GM12878 (cell line): ENCODE results near the gene ZNF276. TPM values are rescaled to one million over a fixed set of nuclear protein-coding genes. Genes with fewer than 3 reads are reported as not detected.

Source experiments
- ATF7 ChIP-seq: fragments of 450-650 bp; IDR thresholded peaks from 2 replicates; pipeline ENCODE4 v1.6.1; 2016; ENCODE audit warnings: low read depth, mild to moderate bottlenecking
- BRCA1 ChIP-seq: IDR thresholded peaks from 2 replicates; pipeline ENCODE4 v1.6.1; 2011; ENCODE audit warnings: low read depth, low read length, improper control_type of control experiment
- MXI1 ChIP-seq: fragments of 150-350 bp; IDR thresholded peaks from 2 replicates; pipeline ENCODE4 v1.6.1; 2011; ENCODE audit warnings: low read depth, mild to moderate bottlenecking, inconsistent platforms, low read length, improper control_type of control experiment
- MYB ChIP-seq: fragments of 150-350 bp; IDR thresholded peaks from 2 replicates; pipeline ENCODE4 v1.6.1; 2014; ENCODE audit warnings: mild to moderate bottlenecking, low read depth, low read length, borderline replicate concordance
- NFXL1 ChIP-seq: fragments of 450-650 bp; IDR thresholded peaks from 2 replicates; pipeline ENCODE4 v1.6.1; 2017; ENCODE audit warnings: antibody characterized with exemption, mild to moderate bottlenecking, borderline replicate concordance
- PML ChIP-seq: IDR thresholded peaks from 2 replicates; pipeline ENCODE4 v1.6.1; 2012; ENCODE audit warnings: low read length, inconsistent platforms
- POU2F2 ChIP-seq: IDR thresholded peaks from 3 replicates; pipeline ENCODE4 v1.6.1; 2011; ENCODE audit warnings: low read depth, mild to moderate bottlenecking, low read length, borderline replicate concordance
- RFX5 ChIP-seq: IDR thresholded peaks from 2 replicates; pipeline ENCODE4 v1.6.1; 2011; ENCODE audit warnings: low read depth, low read length, improper control_type of control experiment
- TBL1XR1 ChIP-seq: IDR thresholded peaks from 2 replicates; pipeline ENCODE4 v1.6.1; 2012; ENCODE audit warnings: low read depth, low read length, improper control_type of control experiment
- polyA plus RNA-seq, 11 experiments: library from polyadenylated mRNA; depleted of rRNA in 4 of 11; unstranded in 6 of 11; stranded (reverse) in 5 of 11; fragments of >200 nt; fragmentation: Nextera tagmentation in 4 of 11; fragmentation: Illumina TruSeq in 1 of 11; extraction: Ambion mirVana in 4 of 11; extraction: Trizol in 1 of 11; gene quantifications; 1 replicate in 1 of 11; 2 replicates in 10 of 11; pipeline versions ENCODE4 v1.2.1 to v1.2.3, GENCODE V29; 2011 to 2016; ENCODE audit warnings: inconsistent platforms in 2 of 11, missing spikeins in 2 of 11, low read depth in 1 of 11
- total RNA-seq, 4 experiments: library from RNA; depleted of rRNA in 3 of 4; stranded (reverse); fragments of >200 nt in 3 of 4; fragmentation: Illumina TruSeq in 1 of 4; extraction: Trizol in 1 of 4; gene quantifications; 2 replicates each; pipeline versions ENCODE4 v1.2.1 to v1.2.3, GENCODE V29; 2013 to 2021
- TF ChIP-seq, protein P1 (sequence below): IDR thresholded peaks from 2 replicates; pipeline ENCODE4 v1.6.1; 2012; ENCODE audit warnings: low read depth, low read length, improper control_type of control experiment
- TF ChIP-seq, protein P2 (sequence below): fragments of 450-650 bp; IDR thresholded peaks from 2 replicates; pipeline ENCODE4 v1.6.1; 2016; ENCODE audit warnings: mild to moderate bottlenecking, moderate library complexity, borderline replicate concordance

The ZNF276 gene
- total and polyA plus RNA-seq, 10 of the 15 experiments (the other 5 are each of a cell fraction or from before 2014, with no cell fraction given) = 0.27 to 22.7 (median 8.7) TPM

DNA sequence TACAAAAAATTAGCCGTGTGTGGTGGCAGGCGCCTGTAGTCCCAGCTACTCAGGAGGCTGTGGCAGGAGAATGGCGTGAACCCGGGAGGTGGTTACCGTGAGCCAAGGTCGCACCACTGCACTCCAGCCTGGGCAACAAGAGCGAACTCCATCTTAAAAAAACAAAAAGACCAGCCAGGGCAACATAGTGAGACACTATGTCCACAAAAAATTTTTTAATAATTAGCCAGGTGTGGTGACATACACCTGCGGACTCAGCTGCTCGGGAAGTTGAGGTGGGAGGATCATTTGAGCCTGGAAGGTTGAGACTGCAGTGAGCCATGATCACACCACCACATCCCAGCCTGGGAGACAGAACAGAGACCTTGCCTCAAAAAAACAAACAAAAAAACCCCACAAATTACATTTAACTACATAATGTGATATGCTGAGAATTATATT is 66.0 kb downstream of the ZNF276 start (continued):
- TF ChIP-seq MXI1 (no peak), POU2F2 (no peak), BRCA1 (no peak), RFX5 (no peak), PML (no peak), TBL1XR1 (no peak), NFXL1 (no peak), ATF7 (no peak), MYB (no peak)
- TF ChIP-seq, protein P1, sequence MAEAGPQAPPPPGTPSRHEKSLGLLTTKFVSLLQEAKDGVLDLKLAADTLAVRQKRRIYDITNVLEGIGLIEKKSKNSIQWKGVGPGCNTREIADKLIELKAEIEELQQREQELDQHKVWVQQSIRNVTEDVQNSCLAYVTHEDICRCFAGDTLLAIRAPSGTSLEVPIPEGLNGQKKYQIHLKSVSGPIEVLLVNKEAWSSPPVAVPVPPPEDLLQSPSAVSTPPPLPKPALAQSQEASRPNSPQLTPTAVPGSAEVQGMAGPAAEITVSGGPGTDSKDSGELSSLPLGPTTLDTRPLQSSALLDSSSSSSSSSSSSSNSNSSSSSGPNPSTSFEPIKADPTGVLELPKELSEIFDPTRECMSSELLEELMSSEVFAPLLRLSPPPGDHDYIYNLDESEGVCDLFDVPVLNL = no peak
- TF ChIP-seq, protein P2, sequence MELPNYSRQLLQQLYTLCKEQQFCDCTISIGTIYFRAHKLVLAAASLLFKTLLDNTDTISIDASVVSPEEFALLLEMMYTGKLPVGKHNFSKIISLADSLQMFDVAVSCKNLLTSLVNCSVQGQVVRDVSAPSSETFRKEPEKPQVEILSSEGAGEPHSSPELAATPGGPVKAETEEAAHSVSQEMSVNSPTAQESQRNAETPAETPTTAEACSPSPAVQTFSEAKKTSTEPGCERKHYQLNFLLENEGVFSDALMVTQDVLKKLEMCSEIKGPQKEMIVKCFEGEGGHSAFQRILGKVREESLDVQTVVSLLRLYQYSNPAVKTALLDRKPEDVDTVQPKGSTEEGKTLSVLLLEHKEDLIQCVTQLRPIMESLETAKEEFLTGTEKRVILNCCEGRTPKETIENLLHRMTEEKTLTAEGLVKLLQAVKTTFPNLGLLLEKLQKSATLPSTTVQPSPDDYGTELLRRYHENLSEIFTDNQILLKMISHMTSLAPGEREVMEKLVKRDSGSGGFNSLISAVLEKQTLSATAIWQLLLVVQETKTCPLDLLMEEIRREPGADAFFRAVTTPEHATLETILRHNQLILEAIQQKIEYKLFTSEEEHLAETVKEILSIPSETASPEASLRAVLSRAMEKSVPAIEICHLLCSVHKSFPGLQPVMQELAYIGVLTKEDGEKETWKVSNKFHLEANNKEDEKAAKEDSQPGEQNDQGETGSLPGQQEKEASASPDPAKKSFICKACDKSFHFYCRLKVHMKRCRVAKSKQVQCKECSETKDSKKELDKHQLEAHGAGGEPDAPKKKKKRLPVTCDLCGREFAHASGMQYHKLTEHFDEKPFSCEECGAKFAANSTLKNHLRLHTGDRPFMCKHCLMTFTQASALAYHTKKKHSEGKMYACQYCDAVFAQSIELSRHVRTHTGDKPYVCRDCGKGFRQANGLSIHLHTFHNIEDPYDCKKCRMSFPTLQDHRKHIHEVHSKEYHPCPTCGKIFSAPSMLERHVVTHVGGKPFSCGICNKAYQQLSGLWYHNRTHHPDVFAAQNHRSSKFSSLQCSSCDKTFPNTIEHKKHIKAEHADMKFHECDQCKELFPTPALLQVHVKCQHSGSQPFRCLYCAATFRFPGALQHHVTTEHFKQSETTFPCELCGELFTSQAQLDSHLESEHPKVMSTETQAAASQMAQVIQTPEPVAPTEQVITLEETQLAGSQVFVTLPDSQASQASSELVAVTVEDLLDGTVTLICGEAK = no peak

Other genes starting within 250 kb of the ZNF276 start
Only the 7 nearest of the 16 such genes appear.
- 59.0 and 67.8 TPM in 2 replicates for gene CHMP1A, start 63.8 kb upstream of the ZNF276 start, total RNA-seq (2014; rRNA removed)
- 36.3 and 41.5 TPM in 2 replicates for gene CHMP1A, start 63.8 kb upstream of the ZNF276 start, total RNA-seq (2014; rRNA removed; fragmentation: Illumina TruSeq; extraction: Trizol)
- 81.4 and 85.3 TPM in 2 replicates for gene CHMP1A, start 63.8 kb upstream of the ZNF276 start, total RNA-seq (2021)
- 20.7 and 41.0 TPM in 2 replicates for gene CHMP1A, start 63.8 kb upstream of the ZNF276 start, polyA plus RNA-seq (2011; rRNA removed)
- 12.3 and 36.2 TPM in 2 replicates for gene CHMP1A, start 63.8 kb upstream of the ZNF276 start, polyA plus RNA-seq (2014; fragmentation: Illumina TruSeq; extraction: Trizol)
- gene CHMP1A, start 63.8 kb upstream of the ZNF276 start, polyA plus RNA-seq (2014; fragmentation: Nextera tagmentation; extraction: Ambion mirVana) = 1 to 10 TPM; 1.0 to 3.8 TPM
- gene CHMP1A, start 63.8 kb upstream of the ZNF276 start, polyA plus RNA-seq (2014; rRNA removed) = 82.8 and 97.4 TPM in 2 replicates
- gene CHMP1A, start 63.8 kb upstream of the ZNF276 start, polyA plus RNA-seq (2016; fragmentation: Nextera tagmentation; extraction: Ambion mirVana) = 10 to 100 TPM; 81.2 to 86.7 TPM
- gene SPATA33, start 63.7 kb upstream of the ZNF276 start, total RNA-seq (2014; rRNA removed) = 5.1 and 6.9 TPM in 2 replicates
- gene SPATA33, start 63.7 kb upstream of the ZNF276 start, total RNA-seq (2014; rRNA removed; fragmentation: Illumina TruSeq; extraction: Trizol) = 5.6 and 7.1 TPM in 2 replicates
- 11.1 and 12.1 TPM in 2 replicates for gene SPATA33, start 63.7 kb upstream of the ZNF276 start, total RNA-seq (2021)
- gene SPATA33, start 63.7 kb upstream of the ZNF276 start, polyA plus RNA-seq (2011; rRNA removed) = 2.4 and 3.4 TPM in 2 replicates
- gene SPATA33, start 63.7 kb upstream of the ZNF276 start, polyA plus RNA-seq (2014; fragmentation: Illumina TruSeq; extraction: Trizol) = 4.9 and 8.3 TPM in 2 replicates
- gene SPATA33, start 63.7 kb upstream of the ZNF276 start, polyA plus RNA-seq (2014; fragmentation: Nextera tagmentation; extraction: Ambion mirVana) = 1 to 10 TPM; 1.1 to 2.9 TPM
- 8.1 and 10.9 TPM in 2 replicates for gene SPATA33, start 63.7 kb upstream of the ZNF276 start, polyA plus RNA-seq (2014; rRNA removed)
- gene SPATA33, start 63.7 kb upstream of the ZNF276 start, polyA plus RNA-seq (2016; fragmentation: Nextera tagmentation; extraction: Ambion mirVana) = 10 to 100 TPM; 15.7 to 15.8 TPM
- 31.8 and 41.9 TPM in 2 replicates for gene CDK10, start 34.8 kb upstream of the ZNF276 start, total RNA-seq (2014; rRNA removed)
- 20.8 and 23.5 TPM in 2 replicates for gene CDK10, start 34.8 kb upstream of the ZNF276 start, total RNA-seq (2014; rRNA removed; fragmentation: Illumina TruSeq; extraction: Trizol)
- gene CDK10, start 34.8 kb upstream of the ZNF276 start, total RNA-seq (2021) = 45.3 and 58.7 TPM in 2 replicates
- gene CDK10, start 34.8 kb upstream of the ZNF276 start, polyA plus RNA-seq (2011; rRNA removed) = 22.1 and 30.1 TPM in 2 replicates
- gene CDK10, start 34.8 kb upstream of the ZNF276 start, polyA plus RNA-seq (2014; fragmentation: Illumina TruSeq; extraction: Trizol) = 12.1 and 26.5 TPM in 2 replicates
- 1 to 10 TPM; 1.5 to 2.5 TPM for gene CDK10, start 34.8 kb upstream of the ZNF276 start, polyA plus RNA-seq (2014; fragmentation: Nextera tagmentation; extraction: Ambion mirVana)
- gene CDK10, start 34.8 kb upstream of the ZNF276 start, polyA plus RNA-seq (2014; rRNA removed) = 56.8 and 58.6 TPM in 2 replicates
- 10 to 100 TPM; 54.1 to 55.6 TPM for gene CDK10, start 34.8 kb upstream of the ZNF276 start, polyA plus RNA-seq (2016; fragmentation: Nextera tagmentation; extraction: Ambion mirVana)
- 4.9 and 6.9 TPM in 2 replicates for gene SPATA2L, start 19.8 kb upstream of the ZNF276 start, total RNA-seq (2014; rRNA removed)
- 0.78 and 1.0 TPM in 2 replicates for gene SPATA2L, start 19.8 kb upstream of the ZNF276 start, total RNA-seq (2014; rRNA removed; fragmentation: Illumina TruSeq; extraction: Trizol)
- gene SPATA2L, start 19.8 kb upstream of the ZNF276 start, total RNA-seq (2021) = 6.9 and 7.8 TPM in 2 replicates
- 1.2 and 2.3 TPM in 2 replicates for gene SPATA2L, start 19.8 kb upstream of the ZNF276 start, polyA plus RNA-seq (2011; rRNA removed)
- gene SPATA2L, start 19.8 kb upstream of the ZNF276 start, polyA plus RNA-seq (2014; fragmentation: Illumina TruSeq; extraction: Trizol) = 0.24 TPM in 1 of 2 replicates, not detected in the other
- gene SPATA2L, start 19.8 kb upstream of the ZNF276 start, polyA plus RNA-seq (2014; fragmentation: Nextera tagmentation; extraction: Ambion mirVana) = under 1 TPM in 1 of 2 experiments, not detected in 1; 0.20 TPM
- gene SPATA2L, start 19.8 kb upstream of the ZNF276 start, polyA plus RNA-seq (2014; rRNA removed) = 4.7 and 6.0 TPM in 2 replicates
- gene SPATA2L, start 19.8 kb upstream of the ZNF276 start, polyA plus RNA-seq (2016; fragmentation: Nextera tagmentation; extraction: Ambion mirVana) = 1 to 10 TPM; 3.9 to 5.9 TPM
- gene VPS9D1, start 639 bp upstream of the ZNF276 start, total RNA-seq (2014; rRNA removed) = 1.2 and 1.4 TPM in 2 replicates
- 0.64 and 1.0 TPM in 2 replicates for gene VPS9D1, start 639 bp upstream of the ZNF276 start, total RNA-seq (2014; rRNA removed; fragmentation: Illumina TruSeq; extraction: Trizol)
- 2.7 and 3.0 TPM in 2 replicates for gene VPS9D1, start 639 bp upstream of the ZNF276 start, total RNA-seq (2021)
- 0.35 and 0.65 TPM in 2 replicates for gene VPS9D1, start 639 bp upstream of the ZNF276 start, polyA plus RNA-seq (2011; rRNA removed)
- 0.06 and 1.0 TPM in 2 replicates for gene VPS9D1, start 639 bp upstream of the ZNF276 start, polyA plus RNA-seq (2014; fragmentation: Illumina TruSeq; extraction: Trizol)
- gene VPS9D1, start 639 bp upstream of the ZNF276 start, polyA plus RNA-seq (2014; fragmentation: Nextera tagmentation; extraction: Ambion mirVana) = 1 to 10 TPM in 1 of 2 experiments, under 1 TPM in 1; 0.85 to 1.1 TPM
- gene VPS9D1, start 639 bp upstream of the ZNF276 start, polyA plus RNA-seq (2014; rRNA removed) = 2.8 and 4.2 TPM in 2 replicates
- gene VPS9D1, start 639 bp upstream of the ZNF276 start, polyA plus RNA-seq (2016; fragmentation: Nextera tagmentation; extraction: Ambion mirVana) = 1 to 10 TPM; 1.0 to 1.5 TPM
- gene FANCA, start 95.1 kb downstream of the ZNF276 start, total RNA-seq (2014; rRNA removed) = 46.8 and 57.7 TPM in 2 replicates
- 32.0 and 32.1 TPM in 2 replicates for gene FANCA, start 95.1 kb downstream of the ZNF276 start, total RNA-seq (2014; rRNA removed; fragmentation: Illumina TruSeq; extraction: Trizol)
- gene FANCA, start 95.1 kb downstream of the ZNF276 start, total RNA-seq (2021) = 64.3 and 84.5 TPM in 2 replicates
- gene FANCA, start 95.1 kb downstream of the ZNF276 start, polyA plus RNA-seq (2011; rRNA removed) = 35.5 and 57.6 TPM in 2 replicates
- gene FANCA, start 95.1 kb downstream of the ZNF276 start, polyA plus RNA-seq (2014; fragmentation: Illumina TruSeq; extraction: Trizol) = 30.6 and 54.3 TPM in 2 replicates
- 1 to 10 TPM; 4.7 to 6.9 TPM for gene FANCA, start 95.1 kb downstream of the ZNF276 start, polyA plus RNA-seq (2014; fragmentation: Nextera tagmentation; extraction: Ambion mirVana)
- gene FANCA, start 95.1 kb downstream of the ZNF276 start, polyA plus RNA-seq (2014; rRNA removed) = 79.6 and 95.9 TPM in 2 replicates
- gene FANCA, start 95.1 kb downstream of the ZNF276 start, polyA plus RNA-seq (2016; fragmentation: Nextera tagmentation; extraction: Ambion mirVana) = 10 to 100 TPM; 50.4 to 53.4 TPM
- 0.05 and 0.23 TPM in 2 replicates for gene SPIRE2, start 106.9 kb downstream of the ZNF276 start, total RNA-seq (2014; rRNA removed)
- gene SPIRE2, start 106.9 kb downstream of the ZNF276 start, total RNA-seq (2014; rRNA removed; fragmentation: Illumina TruSeq; extraction: Trizol) = 0.27 and 0.32 TPM in 2 replicates
- 0.35 and 0.64 TPM in 2 replicates for gene SPIRE2, start 106.9 kb downstream of the ZNF276 start, total RNA-seq (2021)
- gene SPIRE2, start 106.9 kb downstream of the ZNF276 start, polyA plus RNA-seq (2011; rRNA removed) = 0.04 TPM in 1 of 2 replicates, not detected in the other
- gene SPIRE2, start 106.9 kb downstream of the ZNF276 start, polyA plus RNA-seq (2014; fragmentation: Illumina TruSeq; extraction: Trizol) = 0.46 and 0.52 TPM in 2 replicates
- gene SPIRE2, start 106.9 kb downstream of the ZNF276 start, polyA plus RNA-seq (2014; fragmentation: Nextera tagmentation; extraction: Ambion mirVana) = under 1 TPM; 0.03 to 0.18 TPM
- gene SPIRE2, start 106.9 kb downstream of the ZNF276 start, polyA plus RNA-seq (2014; rRNA removed) = 0.05 and 0.28 TPM in 2 replicates
- under 1 TPM in 1 of 2 experiments, not detected in 1; 0.56 TPM for gene SPIRE2, start 106.9 kb downstream of the ZNF276 start, polyA plus RNA-seq (2016; fragmentation: Nextera tagmentation; extraction: Ambion mirVana)